Skin epidermis (tissue), 12 donors: ENCODE results near the gene GNPNAT1.

Experiments used
- H3K27ac ChIP-seq, 21 experiments: fragments of 200-600 bp; sonication (generic) in 11 of 21; one replicate each; pipeline ENCODE4 v1.5.0; 2020; ENCODE audit warnings: mild to moderate bottlenecking in 3 of 21, inconsistent platforms in 2 of 21, moderate library complexity in 2 of 21
- H3K4me3 ChIP-seq, 7 experiments: fragments of 200-600 bp; sonication (generic) in 2 of 7; one replicate each; pipeline ENCODE4 v1.5.0; 2020; ENCODE audit warnings: inconsistent platforms in 2 of 7, mild to moderate bottlenecking in 2 of 7, moderate library complexity in 1 of 7

GNPNAT1 gene

DNA sequence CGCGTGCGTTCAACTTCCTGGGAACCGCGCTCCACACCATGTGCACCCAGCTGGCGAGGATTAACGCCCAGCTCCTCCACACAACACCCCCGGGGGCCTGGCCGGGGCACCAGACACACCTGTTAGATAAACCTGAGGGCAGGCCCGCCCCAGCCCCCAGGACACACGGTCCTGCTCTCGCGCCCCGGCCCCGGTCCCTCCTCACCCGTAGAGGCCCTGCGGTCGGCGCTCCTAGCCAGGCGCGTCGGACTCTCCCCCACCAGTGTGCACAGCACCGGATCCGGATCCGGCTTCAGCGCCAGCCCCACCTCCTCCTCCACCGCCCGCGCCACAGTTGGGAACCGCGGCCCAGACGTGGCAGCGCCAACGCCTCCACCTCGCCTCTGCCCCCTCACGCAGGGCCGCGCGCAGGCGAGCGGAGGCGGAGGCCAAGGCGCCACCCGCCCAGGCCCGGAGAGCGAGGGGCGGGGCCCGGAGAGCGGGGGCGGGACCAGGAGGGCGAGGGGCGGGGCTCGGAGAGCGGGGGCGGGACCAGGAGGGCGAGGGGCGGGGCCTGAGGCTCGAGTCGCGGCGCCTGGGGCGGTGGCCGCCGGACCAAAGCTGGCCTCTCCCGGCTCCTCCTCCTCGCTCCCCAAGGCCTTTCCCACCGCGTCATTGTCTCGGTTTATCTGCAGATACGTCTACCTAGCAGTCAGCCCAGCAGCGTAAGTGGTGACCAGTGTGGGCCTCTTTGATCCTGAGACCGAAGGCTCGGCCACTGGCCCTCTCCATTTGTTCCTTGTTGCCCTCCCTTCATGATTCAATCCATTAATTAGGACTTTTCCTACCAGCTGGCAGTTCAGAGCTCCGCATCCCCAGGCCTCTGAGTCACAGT, at the start of gene GNPNAT1:
TSS of gene GNPNAT1 (minus strand) at position 385 of the 874 bp plus-strand sequence. CDS start 6,957 bp downstream, outside the sequence.
- peak within 1 kb of the TSS; percentile 57 to 84 (median 73) for H3K4me3 ChIP-seq
- H3K27ac ChIP-seq: peak within 1 kb of the TSS; percentile 44 to 91 (median 84)

- Histone ChIP-seq H3K27ac (peak overlapping the region in 1 of 21 experiments; percentile 17), H3K4me3 (no peak overlapping the region)
Observed at GRCh38 chr14:52840877-52841276, 49.5 kb upstream of the GNPNAT1 start.

GRCh38 chr14:52837451-52837850, 46.0 kb upstream of the GNPNAT1 start:
- no peak overlapping the region for H3K27ac ChIP-seq

DNA sequence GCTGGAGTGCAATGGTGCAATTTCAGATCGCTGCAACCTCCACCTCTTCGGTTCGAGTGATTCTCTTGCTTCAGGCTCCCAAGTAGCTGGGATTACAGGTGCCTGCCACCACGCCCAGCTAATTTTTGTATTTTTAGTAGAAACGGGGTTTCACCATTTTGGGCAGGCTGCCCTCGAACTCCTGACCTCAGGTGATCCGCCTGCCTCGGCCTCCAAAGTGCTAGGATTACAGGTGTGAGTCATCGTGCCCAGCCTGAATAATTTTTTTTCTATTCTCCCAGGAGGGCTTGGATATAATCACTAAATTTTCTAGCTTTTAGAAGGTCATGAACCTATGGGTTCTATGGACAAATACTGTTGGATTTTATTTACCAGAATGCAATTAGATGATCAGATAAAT, 44.7 kb upstream of the GNPNAT1 start:
- Histone ChIP-seq H3K27ac (peak overlapping the region in 1 of 21 experiments; percentile 1), H3K4me3 (no peak overlapping the region)

More at GRCh38 chr14:52837451-52837850, 46.0 kb upstream of the GNPNAT1 start:
- no peak overlapping the region for H3K4me3 ChIP-seq

DNA sequence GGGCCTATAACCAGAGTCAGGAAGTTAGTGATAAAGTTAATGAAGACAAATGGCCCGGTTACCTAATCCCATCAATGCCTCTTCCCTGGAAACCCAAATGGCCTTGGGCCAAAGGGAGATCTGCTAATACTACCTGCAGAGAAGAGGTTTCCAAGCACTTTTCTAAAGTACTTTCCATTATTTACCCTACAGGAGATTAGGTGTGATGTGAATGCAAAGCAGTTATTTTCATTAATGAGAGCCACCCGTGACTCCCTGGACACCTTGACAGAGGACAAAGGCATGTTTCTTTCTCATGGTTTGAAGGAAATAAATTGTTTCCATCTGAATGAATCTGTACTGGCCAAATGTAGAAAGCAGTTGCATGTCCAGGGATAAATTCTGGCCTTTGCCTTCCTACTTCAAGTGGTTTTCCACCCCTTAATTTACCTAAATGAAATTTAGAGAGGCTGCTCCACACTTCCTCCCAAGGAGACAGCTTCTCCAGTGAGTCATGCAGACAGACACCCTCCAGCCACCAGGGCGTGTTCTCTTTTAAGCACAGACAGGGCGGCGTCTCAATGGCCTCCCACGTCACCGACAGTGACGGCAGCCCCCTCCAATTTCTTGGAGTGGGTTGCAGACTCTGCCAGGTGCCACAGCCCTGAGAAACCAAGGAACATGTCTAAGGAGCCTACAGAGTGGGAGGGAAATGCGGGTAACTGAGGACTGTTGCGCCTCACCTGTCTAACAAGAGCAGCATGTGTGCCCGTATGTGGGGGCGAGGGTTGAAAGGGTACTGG, 43.9 kb upstream of the GNPNAT1 start:
- H3K27ac ChIP-seq: peak overlapping the region in 3 of 21 experiments; percentile 1 to 46 (median 14)
- no peak overlapping the region for H3K4me3 ChIP-seq

GRCh38 chr14:52834440-52834842, 43.0 kb upstream of the GNPNAT1 start:
- H3K27ac ChIP-seq: peak overlapping the region in 1 of 21 experiments; percentile 14
- no peak overlapping the region for H3K4me3 ChIP-seq

DNA sequence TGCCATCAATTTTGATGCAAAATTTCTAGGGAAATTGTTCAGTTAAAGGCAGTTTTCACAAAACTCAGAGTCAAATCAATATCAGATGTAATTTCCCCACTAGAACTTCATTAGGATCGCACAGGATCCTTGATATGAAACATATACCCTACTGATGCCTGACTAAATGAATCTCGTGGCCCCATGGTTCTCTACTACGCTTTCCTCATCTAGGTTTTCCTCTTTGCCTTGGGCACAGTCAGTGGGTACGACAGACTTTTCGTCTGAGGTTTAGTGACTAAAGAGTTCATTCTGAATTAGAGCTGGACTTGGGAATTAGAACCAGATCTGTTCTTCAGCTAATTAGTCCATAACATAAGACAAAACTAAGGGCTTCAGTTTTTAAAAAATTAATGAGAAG, 42.5 kb upstream of the GNPNAT1 start:
- H3K27ac ChIP-seq: no peak overlapping the region
- no peak overlapping the region for H3K4me3 ChIP-seq

- Histone ChIP-seq H3K27ac (no peak overlapping the region), H3K4me3 (no peak overlapping the region)
Observed at GRCh38 chr14:52829527-52830185, 38.2 kb upstream of the GNPNAT1 start.

- Histone ChIP-seq H3K4me3 (no peak overlapping the region), H3K27ac (no peak overlapping the region)
Observed at GRCh38 chr14:52827426-52827825, 36.0 kb upstream of the GNPNAT1 start.

- Histone ChIP-seq H3K4me3 (no peak overlapping the region), H3K27ac (no peak overlapping the region)
Observed at GRCh38 chr14:52825085-52825484, 33.7 kb upstream of the GNPNAT1 start.

GRCh38 chr14:52824462-52824861, 33.1 kb upstream of the GNPNAT1 start:
- no peak overlapping the region for H3K4me3 ChIP-seq
- no peak overlapping the region for H3K27ac ChIP-seq

DNA sequence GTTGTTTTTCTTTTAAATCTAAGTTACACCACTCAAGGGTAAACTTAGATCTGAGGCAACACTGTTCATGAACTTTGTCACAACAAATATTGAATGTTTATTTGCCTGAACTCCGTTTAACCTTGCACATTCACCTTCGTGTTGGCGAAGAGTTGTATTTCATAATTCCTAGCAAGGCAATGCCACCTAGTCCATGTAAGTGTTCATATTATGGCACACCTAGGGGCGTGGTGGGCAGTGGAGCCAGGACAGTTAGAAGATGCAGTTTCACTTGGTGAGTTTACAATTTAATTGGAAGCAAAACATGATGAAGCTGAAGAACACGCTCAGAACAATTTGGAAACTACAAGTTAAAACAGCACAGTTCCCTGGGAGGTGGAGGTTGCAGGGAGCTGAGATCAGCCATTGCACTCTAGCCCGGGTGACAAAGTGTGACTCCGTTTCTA, 30.4 kb upstream of the GNPNAT1 start:
- H3K4me3 ChIP-seq: no peak overlapping the region
- no peak overlapping the region for H3K27ac ChIP-seq

DNA sequence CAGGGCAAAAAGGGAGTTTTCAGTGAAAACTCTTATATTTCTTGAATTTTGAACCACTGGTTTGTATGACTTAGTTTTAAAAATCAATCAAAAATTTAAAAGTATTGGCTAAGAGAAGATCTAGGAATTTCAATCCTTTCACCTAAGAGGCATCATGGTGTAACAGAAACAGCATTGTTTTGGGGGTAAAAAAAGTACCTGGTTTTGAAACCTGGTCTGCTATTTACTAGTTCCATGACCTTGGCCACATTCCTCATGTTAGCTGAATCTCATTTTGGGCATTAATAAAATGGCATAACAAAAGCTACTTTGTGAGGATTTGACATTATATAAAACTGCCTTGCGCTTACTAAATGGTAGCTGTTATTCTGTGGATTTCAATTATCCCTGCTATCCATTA, 16.7 kb upstream of the GNPNAT1 start:
- H3K4me3 ChIP-seq: no peak overlapping the region
- no peak overlapping the region for H3K27ac ChIP-seq

DNA sequence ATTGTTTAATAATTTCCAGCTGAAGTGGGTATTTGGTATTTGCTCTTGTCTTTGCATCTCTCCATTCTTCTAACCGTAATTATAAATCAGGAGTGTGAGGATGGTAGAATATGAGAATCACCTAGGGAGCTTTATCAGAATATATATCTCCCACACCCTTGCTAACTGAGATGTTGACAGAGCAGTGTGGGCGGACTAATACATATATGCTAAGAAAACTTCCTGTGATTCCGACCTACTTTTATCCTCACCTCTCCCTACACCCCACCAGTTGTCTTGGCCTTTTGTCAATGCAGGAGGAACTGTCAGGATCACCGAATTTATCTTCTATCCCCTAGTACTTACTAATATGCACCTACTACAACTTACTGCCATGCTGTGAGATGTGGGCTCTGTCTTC, 14.7 kb upstream of the GNPNAT1 start:
- Histone ChIP-seq H3K4me3 (no peak overlapping the region), H3K27ac (no peak overlapping the region)

DNA sequence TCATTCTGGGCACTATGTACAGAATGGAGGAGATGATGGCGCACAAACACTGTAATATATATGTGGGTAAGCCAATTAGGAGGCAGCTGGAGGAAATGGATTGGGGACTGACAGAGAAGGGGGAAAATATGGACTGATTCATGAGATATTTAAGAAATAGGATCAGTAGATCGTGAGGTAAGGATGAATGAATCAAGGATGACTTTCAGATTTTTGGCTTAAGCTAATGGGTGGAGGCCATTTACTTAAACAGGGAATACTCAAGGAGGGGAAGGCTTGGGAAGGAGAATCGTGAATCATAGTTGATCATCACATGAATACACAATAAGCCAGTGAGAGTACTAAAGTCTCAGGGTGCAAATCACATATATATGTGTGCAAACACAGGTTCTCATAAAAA, 11.2 kb upstream of the GNPNAT1 start:
- H3K4me3 ChIP-seq: no peak overlapping the region
- peak overlapping the region in 1 of 21 experiments; percentile 43 for H3K27ac ChIP-seq

GRCh38 chr14:52801014-52801712, 9.8 kb upstream of the GNPNAT1 start:
- peak overlapping the region in 5 of 21 experiments; percentile 1 to 68 (median 32) for H3K27ac ChIP-seq
- no peak overlapping the region for H3K4me3 ChIP-seq

GRCh38 chr14:52798826-52799225, 7.4 kb upstream of the GNPNAT1 start:
- H3K27ac ChIP-seq: no peak overlapping the region
- no peak overlapping the region for H3K4me3 ChIP-seq

- Histone ChIP-seq H3K27ac (no peak overlapping the region), H3K4me3 (no peak overlapping the region)
Observed at GRCh38 chr14:52797653-52798052, 6.2 kb upstream of the GNPNAT1 start.

- Histone ChIP-seq H3K4me3 (no peak overlapping the region), H3K27ac (no peak overlapping the region)
Observed at GRCh38 chr14:52793061-52793460, 1.7 kb upstream of the GNPNAT1 start.

DNA sequence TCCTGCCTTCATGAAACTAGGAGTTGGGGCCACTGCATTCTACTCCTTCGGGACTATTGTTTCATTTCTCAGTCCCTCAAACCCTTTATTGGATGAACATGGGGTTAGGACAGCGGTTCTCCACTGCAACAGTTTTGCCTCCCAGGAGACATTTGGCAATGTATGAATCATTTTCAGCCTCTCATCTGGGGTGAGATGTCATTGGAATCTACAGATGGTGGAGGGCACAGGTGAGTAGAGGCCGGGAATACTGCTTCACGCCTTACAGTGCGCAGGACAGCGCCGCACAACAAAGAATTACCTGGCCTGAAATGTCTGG, 649 bp upstream of the GNPNAT1 start:
- Histone ChIP-seq H3K27ac (peak overlapping the region in 20 of 21 experiments; percentile 48 to 91 (median 84)), H3K4me3 (peak overlapping the region; percentile 57 to 84 (median 73))
